Measurements from ENCODE around the gene PCSK4.

Gene PCSK4

DNA sequence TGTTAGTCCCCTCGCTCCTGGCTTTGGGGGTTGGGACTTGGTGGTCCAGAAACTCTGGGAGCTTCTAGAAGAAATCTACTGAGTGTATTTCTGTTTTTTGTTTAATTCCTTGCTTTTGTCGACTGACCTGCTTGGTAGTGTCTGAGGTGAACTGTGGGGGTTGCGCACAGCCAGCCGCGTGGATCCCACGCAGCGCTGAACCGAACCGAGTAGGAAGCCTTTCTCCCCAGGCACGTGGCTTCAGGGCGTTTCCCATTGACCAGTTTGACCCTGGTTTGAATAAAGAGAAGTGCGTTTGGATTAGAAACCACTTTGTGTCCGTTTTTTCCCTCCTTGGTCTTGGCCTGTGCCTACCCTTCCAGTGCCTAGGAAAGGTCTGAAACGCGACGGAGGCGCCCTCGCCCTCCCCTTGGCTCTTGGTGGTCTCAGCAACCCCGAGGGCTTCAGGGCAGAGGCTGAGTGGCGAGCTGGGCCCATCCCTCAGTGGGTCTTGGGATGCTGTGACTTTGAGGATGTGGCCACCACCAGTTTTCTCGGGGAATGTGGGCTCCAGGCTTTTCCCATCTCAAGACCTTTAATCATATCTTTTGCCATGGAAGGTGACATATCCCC lies 54.7 kb downstream of the PCSK4 start:
- H3K4me3 ChIP-seq (ENCODE audit: low read depth, low read length), result no peak overlapping the region
- no peak for DNase-seq (ENCODE audit: low read depth, low spot score)
- no peak for TF ChIP-seq CTCF (IDR thresholded peaks at IDR 0.05; ENCODE audit: insufficient read depth, low read length, missing control alignments)
- ChIA-PET POLR2A (no interaction called here), CTCF (interaction anchor here (1.3 kb wide), 1 partner anchor 10 kb away, joined by 3 read pairs; no protein-coding TSS in a partner anchor)

DNA sequence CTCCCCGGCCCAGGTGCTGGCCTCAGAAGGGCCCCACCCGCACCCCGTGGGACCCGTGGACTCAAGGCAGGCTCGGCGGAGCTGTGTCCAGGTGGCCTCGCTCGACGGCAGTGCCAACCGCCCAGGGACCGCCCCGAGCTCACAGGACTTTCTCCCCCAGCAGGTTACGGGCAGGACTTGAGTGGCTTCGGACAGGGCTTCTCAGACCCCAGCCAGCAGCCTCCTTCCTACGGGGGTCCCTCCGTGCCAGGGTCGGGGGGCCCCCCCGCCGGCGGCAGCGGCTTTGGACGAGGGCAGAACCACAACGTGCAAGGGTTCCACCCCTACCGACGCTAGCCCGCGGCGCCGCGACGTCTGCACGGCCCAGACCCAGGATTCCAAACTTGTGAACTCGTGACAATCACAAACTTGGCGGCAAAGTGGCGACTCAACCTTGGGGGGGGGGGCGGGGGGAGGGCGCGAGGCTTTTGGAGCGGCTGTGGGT lies 55.5 kb downstream of the PCSK4 start:
- CTCF ChIA-PET, result interaction anchor here (0.8 to 1.3 kb wide), 3 partner anchors 9 to 80 kb away, joined by 3 read pairs; no protein-coding TSS in a partner anchor
- no peak overlapping the region for H3K4me3 ChIP-seq (ENCODE audit: low read depth, low read length)
- POLR2A ChIA-PET, result no interaction called here
- DNase-seq (ENCODE audit: low read depth, low spot score), result no peak
- no peak for TF ChIP-seq CTCF (IDR thresholded peaks at IDR 0.05; ENCODE audit: insufficient read depth, low read length, missing control alignments)

DNA sequence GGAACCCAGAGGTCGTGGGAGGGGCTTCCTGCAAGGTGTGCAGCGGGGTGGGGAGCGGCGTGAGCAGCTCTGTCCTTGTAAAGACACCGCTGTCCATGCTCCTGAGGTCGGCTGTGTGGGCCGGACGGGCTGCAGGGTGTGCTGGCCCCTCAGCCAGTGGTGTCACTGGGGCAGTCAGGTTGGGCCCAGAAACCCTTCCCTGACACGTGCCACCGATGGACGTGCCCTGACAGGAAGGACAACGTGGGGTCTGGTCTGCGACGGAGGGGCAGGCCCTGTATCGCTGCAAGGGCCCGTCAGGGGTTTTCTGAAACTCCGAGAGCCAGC lies 56.1 kb downstream of the PCSK4 start:
- no peak for DNase-seq (ENCODE audit: low read depth, low spot score)
- TF ChIP-seq CTCF (IDR thresholded peaks at IDR 0.05; ENCODE audit: insufficient read depth, low read length, missing control alignments), result no peak
- POLR2A ChIA-PET, result no interaction called here

GRCh38 chr19:1433119-1434039 lies 56.8 kb downstream of the PCSK4 start:
- CTCF ChIA-PET, result interaction anchor here (1.0 to 1.6 kb wide), 3 partner anchors 9 to 17 kb away, joined by 3 to 5 read pairs (median 4); no protein-coding TSS in a partner anchor
- no peak overlapping the region for H3K4me3 ChIP-seq (ENCODE audit: low read depth, low read length)
- no peak for DNase-seq (ENCODE audit: low read depth, low spot score)
- TF ChIP-seq CTCF (IDR thresholded peaks at IDR 0.05; ENCODE audit: insufficient read depth, low read length, missing control alignments), result no peak
- POLR2A ChIA-PET, result no interaction called here

More for the DNA sequence above, 56.1 kb downstream of the PCSK4 start:
- CTCF ChIA-PET, result interaction anchor here (0.8 to 1.6 kb wide), 2 partner anchors 11 to 80 kb away, joined by 3 to 5 read pairs; no protein-coding TSS in a partner anchor
- no peak overlapping the region for H3K4me3 ChIP-seq (ENCODE audit: low read depth, low read length)

DNA sequence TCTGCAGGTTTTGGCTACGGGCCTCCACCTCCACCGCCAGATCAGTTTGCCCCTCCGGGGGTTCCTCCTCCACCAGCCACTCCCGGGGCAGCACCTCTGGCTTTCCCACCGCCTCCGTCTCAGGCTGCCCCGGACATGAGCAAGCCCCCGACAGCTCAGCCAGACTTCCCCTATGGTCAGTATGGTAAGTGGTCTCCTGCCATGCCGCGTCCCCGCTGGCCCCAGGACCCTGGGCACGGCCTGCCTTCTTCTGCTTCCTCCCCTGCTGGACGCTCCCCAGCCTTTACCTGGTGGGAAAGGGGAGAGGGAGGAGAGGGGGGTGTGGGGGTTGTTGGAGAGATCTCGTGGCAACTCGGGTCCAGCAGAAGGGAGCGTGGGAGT lies 57.7 kb downstream of the PCSK4 start:
- no peak for DNase-seq (ENCODE audit: low read depth, low spot score)
- no peak overlapping the region for H3K4me3 ChIP-seq (ENCODE audit: low read depth, low read length)
- POLR2A ChIA-PET, result no interaction called here
- no peak for TF ChIP-seq CTCF (IDR thresholded peaks at IDR 0.05; ENCODE audit: insufficient read depth, low read length, missing control alignments)
- CTCF ChIA-PET, result interaction anchor here (1.0 to 1.7 kb wide), 4 partner anchors 8 to 16 kb away, joined by 3 to 7 read pairs (median 4); no protein-coding TSS in a partner anchor
